H9 (cell line): ENCODE results near the gene SUN1. TPM values are rescaled to one million over a fixed set of nuclear protein-coding genes. Genes with fewer than 3 reads are reported as not detected.
"Not testable (repeated sequence)": the region's sequence is repeated elsewhere in the genome, so short reads cannot be mapped to it uniquely, and the experiment has no call there.

Experiments used
- DNase-seq: peaks from one replicate; pipeline ENCODE4 v3.0.0-alpha.2; 2017
- H2AFZ ChIP-seq: one replicate; pipeline ENCODE4 v1.6.1; 2013; ENCODE audit warnings: mild to moderate bottlenecking, low read length, control low read depth, moderate library complexity
- H2AK5ac ChIP-seq: 2 replicates; pipeline ENCODE4 v1.6.1; 2013; ENCODE audit warnings: low read length, control low read depth, mixed read lengths; ENCODE audit not compliant: insufficient read length
- H2BK120ac ChIP-seq: one replicate; pipeline ENCODE4 v1.6.1; 2013; ENCODE audit warnings: low read depth, mild to moderate bottlenecking, low read length, control low read depth, inconsistent platforms; ENCODE audit not compliant: poor library complexity, severe bottlenecking
- H2BK12ac ChIP-seq: 2 replicates; pipeline ENCODE4 v1.6.1; 2013; ENCODE audit warnings: low read length, control low read depth, mixed read lengths, low read depth; ENCODE audit not compliant: insufficient read length
- H2BK15ac ChIP-seq: 2 replicates; pipeline ENCODE4 v1.6.1; 2013; ENCODE audit warnings: low read depth, low read length, control low read depth
- H2BK20ac ChIP-seq: one replicate; pipeline ENCODE4 v1.6.1; 2013; ENCODE audit warnings: low read depth, mild to moderate bottlenecking, low read length, control low read depth, inconsistent platforms; ENCODE audit not compliant: poor library complexity, severe bottlenecking
- H2BK5ac ChIP-seq: 2 replicates; pipeline ENCODE4 v1.6.1; 2013; ENCODE audit warnings: low read length, control low read depth, mixed read lengths; ENCODE audit not compliant: insufficient read length
- H3K14ac ChIP-seq: 2 replicates; pipeline ENCODE4 v1.6.1; 2013; ENCODE audit warnings: low read length, control low read depth; ENCODE audit not compliant: insufficient read depth
- H3K18ac ChIP-seq: 2 replicates; pipeline ENCODE4 v1.6.1; 2013; ENCODE audit warnings: low read depth, mild to moderate bottlenecking, mixed read lengths, low read length, control low read depth; ENCODE audit not compliant: insufficient read length
- H3K23ac ChIP-seq: 2 replicates; pipeline ENCODE4 v1.6.1; 2013; ENCODE audit warnings: low read length, control low read depth, mixed read lengths, low read depth; ENCODE audit not compliant: insufficient read length
- H3K23me2 ChIP-seq: 2 replicates; pipeline ENCODE4 v1.6.1; 2013; ENCODE audit warnings: low read depth, mild to moderate bottlenecking, mixed read lengths, low read length, control low read depth; ENCODE audit not compliant: insufficient read length, poor library complexity, severe bottlenecking
- H3K27ac ChIP-seq: 2 replicates; pipeline ENCODE4 v1.5.1; 2013; ENCODE audit warnings: low read length, control low read depth, mixed read lengths, low read depth; ENCODE audit not compliant: insufficient read length
- H3K27me3 ChIP-seq: 2 replicates; pipeline ENCODE4 v1.6.1; 2013; ENCODE audit warnings: low read length, control low read depth, inconsistent platforms; ENCODE audit not compliant: insufficient read depth
- H3K4ac ChIP-seq: 2 replicates; pipeline ENCODE4 v1.6.1; 2013; ENCODE audit warnings: low read depth, mild to moderate bottlenecking, control low read depth, inconsistent platforms, low read length, moderate library complexity
- H3K4me1 ChIP-seq: 2 replicates; pipeline ENCODE4 v1.6.1; 2013; ENCODE audit warnings: low read length, control low read depth, inconsistent platforms; ENCODE audit not compliant: insufficient read depth
- H3K4me2 ChIP-seq: 2 replicates; pipeline ENCODE4 v1.6.1; 2013; ENCODE audit warnings: low read length, control low read depth, mixed read lengths; ENCODE audit not compliant: insufficient read length, insufficient read depth
- H3K56ac ChIP-seq: 2 replicates; pipeline ENCODE4 v1.6.1; 2013; ENCODE audit warnings: low read depth, mild to moderate bottlenecking, mixed read lengths, low read length, control low read depth; ENCODE audit not compliant: insufficient read length
- H3K79me1 ChIP-seq: 2 replicates; pipeline ENCODE4 v1.6.1; 2013; ENCODE audit warnings: low read depth, mild to moderate bottlenecking, moderate library complexity, low read length, control low read depth, inconsistent platforms; ENCODE audit not compliant: insufficient read depth, poor library complexity, severe bottlenecking
- H3K79me2 ChIP-seq: 2 replicates; pipeline ENCODE4 v1.6.1; 2013; ENCODE audit warnings: low read length, control low read depth, inconsistent platforms; ENCODE audit not compliant: insufficient read depth
- H3K9ac ChIP-seq: 2 replicates; pipeline ENCODE4 v1.6.1; 2013; ENCODE audit warnings: low read length, control low read depth, mixed read lengths; ENCODE audit not compliant: insufficient read length; ENCODE audit errors: extremely low read depth
- H3K9me3 ChIP-seq: one replicate; pipeline ENCODE4 v1.6.1; 2013; ENCODE audit warnings: low read depth, low read length, inconsistent platforms; ENCODE audit not compliant: control insufficient read depth
- H3T11ph ChIP-seq: one replicate; pipeline ENCODE4 v1.6.1; 2013; ENCODE audit warnings: mild to moderate bottlenecking, low read length, control low read depth, inconsistent platforms
- H4K20me1 ChIP-seq: one replicate; pipeline ENCODE4 v1.6.1; 2013; ENCODE audit not compliant: control insufficient read depth, insufficient read length, insufficient read depth
- H4K5ac ChIP-seq: 2 replicates; pipeline ENCODE4 v1.6.1; 2013; ENCODE audit warnings: low read depth, mild to moderate bottlenecking, mixed read lengths, low read length, control low read depth; ENCODE audit not compliant: insufficient read length
- H4K8ac ChIP-seq: replicated peaks from 2 replicates; pipeline ENCODE4 v1.6.1; 2013; ENCODE audit warnings: low read length, control low read depth, mixed read lengths, low read depth; ENCODE audit not compliant: insufficient read length
- H4K91ac ChIP-seq: 2 replicates; pipeline ENCODE4 v1.6.1; 2013; ENCODE audit warnings: low read depth, mild to moderate bottlenecking, moderate library complexity, mixed read lengths, low read length, control low read depth; ENCODE audit not compliant: insufficient read length
- H3K27ac Mint-ChIP-seq, 3 experiments: 2 replicates in 2 of 3; 3 replicates in 1 of 3; pipeline ENCODE4 v1.8.0; 2020 to 2021; ENCODE audit warnings: mixed read lengths in 3 of 3, mild to moderate bottlenecking in 1 of 3, moderate library complexity in 1 of 3
- H3K27me3 Mint-ChIP-seq: 2 replicates; pipeline ENCODE4 v1.8.0; 2021; ENCODE audit warnings: low read depth, mild to moderate bottlenecking, moderate library complexity, mixed read lengths
- H3K36me3 Mint-ChIP-seq, 3 experiments: 2 replicates in 2 of 3; 3 replicates in 1 of 3; pipeline ENCODE4 v1.8.0; 2020 to 2021; ENCODE audit warnings: low read depth in 3 of 3, mixed read lengths in 3 of 3; ENCODE audit not compliant: insufficient read depth in 1 of 3
- H3K4me1 Mint-ChIP-seq, 2 experiments: 2 replicates each; pipeline ENCODE4 v1.8.0; 2020; ENCODE audit warnings: mixed read lengths in 2 of 2
- H3K4me3 Mint-ChIP-seq, 2 experiments: 2 replicates in 1 of 2; 3 replicates in 1 of 2; pipeline ENCODE4 v1.8.0; 2020 to 2021; ENCODE audit warnings: mild to moderate bottlenecking in 2 of 2, mixed read lengths in 2 of 2, moderate library complexity in 1 of 2
- H3K9me3 Mint-ChIP-seq, 2 experiments: 2 replicates in 1 of 2; 3 replicates in 1 of 2; pipeline ENCODE4 v1.8.0; 2020; ENCODE audit warnings: mild to moderate bottlenecking in 2 of 2, mixed read lengths in 2 of 2, moderate library complexity in 1 of 2
- CTCF ChIP-seq: fragments of 200-600 bp; sonication (generic); conservative IDR thresholded peaks from 3 replicates; pipeline ENCODE4 v1.8.0; 2021; ENCODE audit warnings: antibody characterized with exemption, mild to moderate bottlenecking
- WGBS: extraction: QIAGEN DNeasy Blood & Tissue Kit; methylation state at CpG from one replicate; pipeline ENCODE4 v1.1.7; 2013; ENCODE audit warnings: missing lambda C conversion rate, low lambda C conversion rate, mixed read lengths; ENCODE audit not compliant: insufficient read length; ENCODE audit errors: extremely low coverage; 5-methylcytosine and 5-hydroxymethylcytosine counted together
- total RNA-seq: library from RNA; stranded (reverse); gene quantifications from 2 replicates; pipeline ENCODE4 v1.2.1, GENCODE V29; 2021

Gene SUN1
- total RNA-seq, 1 experiment from 2014 or later, result 118 TPM

DNA sequence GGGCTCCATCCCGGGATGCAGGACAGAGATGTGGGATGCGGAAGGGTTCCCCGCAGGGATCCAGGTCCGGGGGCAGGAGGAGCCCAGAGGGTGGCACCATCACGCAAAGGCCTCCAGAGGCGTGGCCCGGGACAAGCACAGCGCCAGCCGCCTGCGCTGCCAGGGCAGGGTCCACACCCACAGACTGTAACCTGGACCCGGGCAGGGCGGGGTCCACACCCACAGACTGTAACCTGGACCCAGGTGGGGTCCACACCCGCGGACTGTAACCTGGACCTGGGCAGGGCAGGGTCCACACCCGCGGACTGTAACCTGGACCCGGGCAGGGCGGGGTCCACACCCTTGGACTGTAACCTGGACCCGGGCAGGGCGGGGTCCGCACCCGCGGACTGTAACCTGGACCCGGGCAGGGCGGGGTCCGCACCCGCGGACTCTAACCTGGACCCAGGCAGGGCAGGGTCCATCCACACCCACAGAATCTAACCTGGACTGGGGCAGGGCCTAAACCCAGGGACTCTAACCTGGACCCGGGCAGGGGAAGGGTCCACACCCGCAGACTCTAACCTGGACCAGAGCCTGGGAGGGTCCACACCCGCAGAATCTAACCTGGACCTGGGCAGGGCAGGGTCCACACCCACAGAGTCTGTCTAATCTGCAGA is 37.5 kb upstream of the SUN1 start:
- H2BK120ac ChIP-seq, result no peak overlapping the region
- no peaks in the 10 kb centered on the region for H4K20me1 ChIP-seq
- H3K27me3 Mint-ChIP-seq, result no peaks in the 10 kb centered on the region; the same call in 1 of the 2 replicates
- H3K79me1 ChIP-seq, result no peaks in the 10 kb centered on the region
- H3T11ph ChIP-seq, result no peak overlapping the region
- peaks cover 4 to 5% of the 10 kb centered on the region in 2 experiments for H3K9me3 Mint-ChIP-seq
- no peaks in the 10 kb centered on the region for H3K4me1 ChIP-seq
- no peaks in the 10 kb centered on the region for H3K79me2 ChIP-seq
- no peak overlapping the region for H2BK12ac ChIP-seq
- TF ChIP-seq CTCF, result no peak
- H2AFZ ChIP-seq, result no peak overlapping the region
- H3K18ac ChIP-seq, result no peak overlapping the region
- WGBS, result no CpG with 5 or more reads among the region's 31 CpGs
- H2BK15ac ChIP-seq, result no peak overlapping the region
- no peak overlapping the region for H3K56ac ChIP-seq
- H3K23ac ChIP-seq, result no peak overlapping the region
- H2BK5ac ChIP-seq, result no peak overlapping the region
- H3K27me3 ChIP-seq, result no peaks in the 10 kb centered on the region
- H3K4me1 Mint-ChIP-seq, result no peaks in the 10 kb centered on the region
- H3K27ac ChIP-seq, result no peak overlapping the region
- H3K4ac ChIP-seq, result no peak overlapping the region
- peaks cover 3 to 11% (median 7%) of the 10 kb centered on the region in 3 experiments; a peak in 5 of 7 replicates for H3K36me3 Mint-ChIP-seq
- H4K91ac ChIP-seq, result no peak overlapping the region
- no peak for DNase-seq
- H4K5ac ChIP-seq, result no peak overlapping the region
- no peak overlapping the region for H3K27ac Mint-ChIP-seq
- no peak overlapping the region for H2BK20ac ChIP-seq
- no peak overlapping the region for H3K4me2 ChIP-seq
- H3K14ac ChIP-seq, result no peak overlapping the region; the same call in 1 of the 2 replicates
- H2AK5ac ChIP-seq, result no peak overlapping the region
- no peaks in the 10 kb centered on the region for H3K9me3 ChIP-seq
- H3K4me3 Mint-ChIP-seq, result no peak overlapping the region
- no peak overlapping the region for H4K8ac ChIP-seq
- H3K23me2 ChIP-seq, result no peaks in the 10 kb centered on the region
- H3K9ac ChIP-seq, result no peak overlapping the region

DNA sequence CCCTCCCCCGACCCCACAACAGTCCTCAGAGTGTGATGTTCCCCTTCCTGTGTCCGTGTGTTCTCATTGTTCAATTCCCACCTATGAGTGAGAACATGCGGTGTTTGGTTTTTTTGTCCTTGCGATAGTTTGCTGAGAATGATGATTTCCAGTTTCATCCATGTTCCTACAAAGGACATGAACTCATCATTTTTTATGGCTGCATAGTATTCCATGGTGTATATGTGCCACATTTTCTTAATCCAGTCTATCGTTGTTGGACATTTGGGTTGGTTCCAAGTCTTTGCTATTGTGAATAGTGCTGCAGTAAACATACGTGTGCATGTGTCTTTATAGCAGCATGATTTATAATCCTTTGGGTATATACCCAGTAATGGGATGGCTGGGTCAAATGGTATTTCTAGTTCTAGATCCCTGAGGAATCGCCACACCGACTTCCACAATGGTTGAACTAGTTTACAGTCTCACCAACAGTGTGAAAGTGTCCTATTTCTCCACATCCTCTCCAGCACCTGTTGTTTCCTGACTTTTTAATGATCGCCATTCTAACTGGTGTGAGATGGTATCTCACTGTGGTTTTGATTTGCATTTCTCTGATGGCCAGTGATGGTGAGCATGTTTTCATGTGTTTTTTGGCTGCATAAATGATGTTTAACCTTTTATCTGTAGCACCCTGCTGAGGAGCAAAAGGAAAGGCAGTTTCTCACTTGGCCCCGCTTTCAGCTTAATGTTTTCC is 35.7 kb upstream of the SUN1 start:
- not testable (repeated sequence) for H3K23ac ChIP-seq, H4K8ac ChIP-seq, H3T11ph ChIP-seq, H2AK5ac ChIP-seq, H4K5ac ChIP-seq, H3K9ac ChIP-seq, H3K4me2 ChIP-seq, H3K18ac ChIP-seq, H3K4me1 ChIP-seq, H2BK15ac ChIP-seq, H3K4ac ChIP-seq, H3K9me3 Mint-ChIP-seq, H4K91ac ChIP-seq, H2BK5ac ChIP-seq, H3K79me1 ChIP-seq, H3K4me3 Mint-ChIP-seq, H3K9me3 ChIP-seq, H3K36me3 Mint-ChIP-seq, H3K56ac ChIP-seq, H4K20me1 ChIP-seq, H3K79me2 ChIP-seq, H2BK12ac ChIP-seq, H3K27ac Mint-ChIP-seq, H2AFZ ChIP-seq, H3K23me2 ChIP-seq, H2BK20ac ChIP-seq, H3K27me3 Mint-ChIP-seq, H3K14ac ChIP-seq, H3K27me3 ChIP-seq, H3K27ac ChIP-seq, DNase-seq, H2BK120ac ChIP-seq, H3K4me1 Mint-ChIP-seq
- WGBS, result no CpG with 5 or more reads among the region's 10 CpGs
